Measurements from ENCODE around the gene FGF18.

FGF18 gene

GRCh38 chr5:171428168-171428696 lies 8.8 kb downstream of the FGF18 start:
- H3K79me2 ChIP-seq (ENCODE audit: low read length), result no peaks in the 10 kb centered on the region
- H3K36me3 ChIP-seq (replicated peaks; ENCODE audit: low read depth, low read length), result no peaks in the 10 kb centered on the region
- no peaks in the 10 kb centered on the region for H3K27me3 ChIP-seq (ENCODE audit: low read depth, low read length)
- no peak overlapping the region for H2AFZ ChIP-seq (ENCODE audit: low read depth, low read length)
- H3K4me2 ChIP-seq (ENCODE audit: low read length), result no peak overlapping the region
- H4K20me1 ChIP-seq (ENCODE audit: insufficient read depth, low read length), result no peaks in the 10 kb centered on the region
- H3K9ac ChIP-seq (ENCODE audit: low read length), result no peak overlapping the region
- H3K27ac ChIP-seq (ENCODE audit: low read length), result no peak overlapping the region
- no peak overlapping the region for H3K4me3 ChIP-seq (ENCODE audit: low read length)
- TF ChIP-seq CTCF (IDR thresholded peaks at IDR 0.05; ENCODE audit: low read depth, low read length) (no peak), EZH2phosphoT487 (IDR thresholded peaks at IDR 0.05; ENCODE audit: low read depth) (no peak)
- no peaks in the 10 kb centered on the region for H3K9me3 ChIP-seq (ENCODE audit: insufficient read depth, low read length)
- no peaks in the 10 kb centered on the region for H3K4me1 ChIP-seq (ENCODE audit: low read length)

GRCh38 chr5:171428809-171429542 lies 9.5 kb downstream of the FGF18 start:
- no peaks in the 10 kb centered on the region for H3K9me3 ChIP-seq (ENCODE audit: insufficient read depth, low read length)
- no peaks in the 10 kb centered on the region for H3K79me2 ChIP-seq (ENCODE audit: low read length)
- no peak overlapping the region for H3K4me2 ChIP-seq (ENCODE audit: low read length)
- H2AFZ ChIP-seq (ENCODE audit: low read depth, low read length), result no peak overlapping the region
- no peak overlapping the region for H3K27ac ChIP-seq (ENCODE audit: low read length)
- no peaks in the 10 kb centered on the region for H3K27me3 ChIP-seq (ENCODE audit: low read depth, low read length)
- H3K4me3 ChIP-seq (ENCODE audit: low read length), result no peak overlapping the region
- TF ChIP-seq CTCF (IDR thresholded peaks at IDR 0.05; ENCODE audit: low read depth, low read length), result no peak
- no peak for TF ChIP-seq EZH2phosphoT487 (IDR thresholded peaks at IDR 0.05; ENCODE audit: low read depth)
- H4K20me1 ChIP-seq (ENCODE audit: insufficient read depth, low read length), result no peaks in the 10 kb centered on the region
- no peak overlapping the region for H3K9ac ChIP-seq (ENCODE audit: low read length)
- H3K36me3 ChIP-seq (replicated peaks; ENCODE audit: low read depth, low read length), result no peaks in the 10 kb centered on the region
- H3K4me1 ChIP-seq (ENCODE audit: low read length), result no peaks in the 10 kb centered on the region

- Histone ChIP-seq H3K9ac (ENCODE audit: low read length) (no peak overlapping the region), H3K4me1 (ENCODE audit: low read length) (no peaks in the 10 kb centered on the region), H3K27me3 (ENCODE audit: low read depth, low read length) (no peaks in the 10 kb centered on the region), H3K4me3 (ENCODE audit: low read length) (no peak overlapping the region), H3K9me3 (ENCODE audit: insufficient read depth, low read length) (no peaks in the 10 kb centered on the region), H3K4me2 (ENCODE audit: low read length) (no peak overlapping the region), H3K27ac (ENCODE audit: low read length) (no peak overlapping the region), H4K20me1 (ENCODE audit: insufficient read depth, low read length) (no peaks in the 10 kb centered on the region), H3K79me2 (ENCODE audit: low read length) (no peaks in the 10 kb centered on the region), H2AFZ (ENCODE audit: low read depth, low read length) (no peak overlapping the region), H3K36me3 (replicated peaks; ENCODE audit: low read depth, low read length) (no peaks in the 10 kb centered on the region)
- no peak for TF ChIP-seq CTCF (IDR thresholded peaks at IDR 0.05; ENCODE audit: low read depth, low read length)
- TF ChIP-seq EZH2phosphoT487 (IDR thresholded peaks at IDR 0.05; ENCODE audit: low read depth), result no peak
Measured at GRCh38 chr5:171429543-171429910, 10.1 kb downstream of the FGF18 start.

GRCh38 chr5:171431251-171431777 lies 11.9 kb downstream of the FGF18 start:
- H3K27ac ChIP-seq (ENCODE audit: low read length), result no peak overlapping the region
- no peaks in the 10 kb centered on the region for H3K79me2 ChIP-seq (ENCODE audit: low read length)
- TF ChIP-seq EZH2phosphoT487 (IDR thresholded peaks at IDR 0.05; ENCODE audit: low read depth), result no peak
- no peak for TF ChIP-seq CTCF (IDR thresholded peaks at IDR 0.05; ENCODE audit: low read depth, low read length)
- no peaks in the 10 kb centered on the region for H3K9me3 ChIP-seq (ENCODE audit: insufficient read depth, low read length)
- no peaks in the 10 kb centered on the region for H3K36me3 ChIP-seq (replicated peaks; ENCODE audit: low read depth, low read length)
- no peak overlapping the region for H3K4me2 ChIP-seq (ENCODE audit: low read length)
- H3K9ac ChIP-seq (ENCODE audit: low read length), result no peak overlapping the region
- H3K4me3 ChIP-seq (ENCODE audit: low read length), result no peak overlapping the region
- no peaks in the 10 kb centered on the region for H3K4me1 ChIP-seq (ENCODE audit: low read length)
- no peaks in the 10 kb centered on the region for H3K27me3 ChIP-seq (ENCODE audit: low read depth, low read length)
- no peaks in the 10 kb centered on the region for H4K20me1 ChIP-seq (ENCODE audit: insufficient read depth, low read length)
- no peak overlapping the region for H2AFZ ChIP-seq (ENCODE audit: low read depth, low read length)
